K562 (cell line): ENCODE data around the gene CALU. TPM values are rescaled to one million over a fixed set of nuclear protein-coding genes. Genes with fewer than 3 reads are reported as not detected.
A peak's percentile ranks its signal among the peaks of the same experiment; 100 is the strongest.

Experiments
- CREM ChIP-seq: IDR thresholded peaks from 2 replicates; pipeline ENCODE4 v1.6.1; 2014; ENCODE audit warnings: antibody characterized with exemption, low read depth
- DEAF1 ChIP-seq: fragments of 450-650 bp; formaldehyde crosslinking; IDR thresholded peaks from 2 replicates; pipeline ENCODE4 v1.4.0; 2020; ENCODE audit warnings: mild to moderate bottlenecking, moderate library complexity
- EP400 ChIP-seq: fragments of 450-650 bp; IDR thresholded peaks from 2 replicates; pipeline ENCODE4 v1.6.1; 2017; ENCODE audit warnings: antibody characterized with exemption, mild to moderate bottlenecking, moderate library complexity
- ETV1 ChIP-seq: fragments of 450-650 bp; conservative IDR thresholded peaks from 2 replicates; pipeline ENCODE4 v1.6.1; 2016; ENCODE audit warnings: missing genetic modification characterization, control low read depth, low read depth, missing compliant biosample characterization
- MEF2D ChIP-seq: conservative IDR thresholded peaks from 2 replicates; pipeline ENCODE4 v1.6.1; 2016; ENCODE audit warnings: low read depth, missing genetic modification characterization, missing compliant biosample characterization
- PCBP2 ChIP-seq: fragments of 200-400 bp; formaldehyde crosslinking; IDR thresholded peaks from 2 replicates; pipeline ENCODE4 v1.6.1; 2018; ENCODE audit warnings: low read length, low read depth, mild to moderate bottlenecking, moderate library complexity; ENCODE audit not compliant: poor library complexity, severe bottlenecking
- POLR2B ChIP-seq: fragments of 450-650 bp; IDR thresholded peaks from 2 replicates; pipeline ENCODE4 v1.6.1; 2018; ENCODE audit warnings: low read depth; ENCODE audit not compliant: partially characterized antibody
- RB1 ChIP-seq: fragments of 450-650 bp; IDR thresholded peaks from 2 replicates; pipeline ENCODE4 v1.6.1; 2017; ENCODE audit warnings: low read depth, mild to moderate bottlenecking
- RBBP5 ChIP-seq: fragments of 200-600 bp; sonication (generic); IDR thresholded peaks from 2 replicates; pipeline ENCODE4 v1.6.1; 2012; ENCODE audit warnings: borderline replicate concordance, mild to moderate bottlenecking, low read length, control low read depth, inconsistent platforms; ENCODE audit not compliant: insufficient read depth, poor library complexity, severe bottlenecking
- SNAPC5 ChIP-seq: fragments of 250-450 bp; sonication (Bioruptor Pico); IDR thresholded peaks from 2 replicates; pipeline ENCODE4 v1.8.0; 2021; ENCODE audit warnings: moderate library complexity, mild to moderate bottlenecking, inconsistent platforms
- STAT5B ChIP-seq: fragments of 250-450 bp; sonication (Bioruptor Pico); IDR thresholded peaks from 2 replicates; pipeline ENCODE4 v1.8.0; 2021; ENCODE audit warnings: mild to moderate bottlenecking, inconsistent platforms
- UBTF ChIP-seq, 2 experiments: IDR thresholded peaks; 2 replicates each; pipeline ENCODE4 v1.6.1; 2012; ENCODE audit warnings: improper control_type of control experiment in 2 of 2, low read depth in 2 of 2, low read length in 2 of 2, borderline replicate concordance in 1 of 2
- ZNF395 ChIP-seq: fragments of 200-800 bp; sonication (Bioruptor generic); IDR thresholded peaks from 2 replicates; pipeline ENCODE4 v1.6.1; 2017; ENCODE audit warnings: missing genetic modification characterization, missing compliant biosample characterization
- ZNF699 ChIP-seq: fragments of 250-450 bp; sonication (Bioruptor Pico); IDR thresholded peaks from 2 replicates; pipeline ENCODE4 v1.8.0; 2021; ENCODE audit warnings: mild to moderate bottlenecking, moderate library complexity; ENCODE audit not compliant: insufficient replicate concordance
- ZNF76 ChIP-seq: fragments of 250-450 bp; sonication (Bioruptor Pico); IDR thresholded peaks from 2 replicates; pipeline ENCODE4 v1.4.0; 2020; ENCODE audit warnings: mild to moderate bottlenecking, moderate library complexity, borderline replicate concordance
- polyA plus RNA-seq, 8 experiments: library from polyadenylated mRNA; depleted of rRNA in 4 of 8; stranded (reverse) in 5 of 8; unstranded in 3 of 8; fragments of >200 nt; fragmentation: Nextera tagmentation in 2 of 8; fragmentation: Illumina TruSeq in 1 of 8; extraction: Ambion mirVana in 2 of 8; extraction: Trizol in 1 of 8; gene quantifications; 2 replicates each; pipeline versions ENCODE4 v1.2.1 to v1.2.3, GENCODE V29; 2011 to 2014; ENCODE audit warnings: inconsistent platforms in 1 of 8, missing spikeins in 1 of 8
- total RNA-seq, 7 experiments: library from RNA; depleted of rRNA in 6 of 7; stranded (reverse); fragments of >200 nt in 6 of 7; fragmentation: Illumina TruSeq in 2 of 7; extraction: Trizol in 2 of 7; gene quantifications; 2 replicates each; pipeline versions ENCODE4 v1.2.1 to v1.2.3, GENCODE V29; 2011 to 2021; ENCODE audit warnings: low replicate concordance in 1 of 7
- TF ChIP-seq, protein P1 (sequence below): IDR thresholded peaks from 2 replicates; pipeline ENCODE4 v1.6.1; 2016; ENCODE audit warnings: missing genetic modification characterization, missing compliant biosample characterization

CALU gene
- total and polyA plus RNA-seq, 9 of the 15 experiments (the other 6 are each of a cell fraction or from before 2014, with no cell fraction given): 166 to 286 (median 215) TPM

- no peak for TF ChIP-seq DEAF1
- TF ChIP-seq ETV1 (tag): peak; percentile 67
- no peak for TF ChIP-seq POLR2B
- no peak for TF ChIP-seq ZNF76 (CRISPR knock-in tag)
- TF ChIP-seq UBTF (IDR thresholded peaks at IDR 0.05; ENCODE audit: borderline replicate concordance in 1 of 2, low read depth in 2 of 2, low read length in 2 of 2): peak; percentile 88 to 94; a peak in 3 of 4 replicates
- TF ChIP-seq EP400: peak; percentile 44; the same call in 1 of the 2 replicates
- TF ChIP-seq RB1: peak; percentile 67
- TF ChIP-seq ZNF699 (CRISPR knock-in tag): no peak
- TF ChIP-seq RBBP5: peak; percentile 74
- no peak for TF ChIP-seq PCBP2
- TF ChIP-seq MEF2D (tag): no peak
- no peak for TF ChIP-seq STAT5B (CRISPR knock-in tag)
- no peak; the same call in 1 of the 2 replicates for TF ChIP-seq ZNF395 (CRISPR knock-in tag)
- TF ChIP-seq CREM: no peak
- no peak for TF ChIP-seq SNAPC5 (CRISPR knock-in tag)
- TF ChIP-seq, protein P1, sequence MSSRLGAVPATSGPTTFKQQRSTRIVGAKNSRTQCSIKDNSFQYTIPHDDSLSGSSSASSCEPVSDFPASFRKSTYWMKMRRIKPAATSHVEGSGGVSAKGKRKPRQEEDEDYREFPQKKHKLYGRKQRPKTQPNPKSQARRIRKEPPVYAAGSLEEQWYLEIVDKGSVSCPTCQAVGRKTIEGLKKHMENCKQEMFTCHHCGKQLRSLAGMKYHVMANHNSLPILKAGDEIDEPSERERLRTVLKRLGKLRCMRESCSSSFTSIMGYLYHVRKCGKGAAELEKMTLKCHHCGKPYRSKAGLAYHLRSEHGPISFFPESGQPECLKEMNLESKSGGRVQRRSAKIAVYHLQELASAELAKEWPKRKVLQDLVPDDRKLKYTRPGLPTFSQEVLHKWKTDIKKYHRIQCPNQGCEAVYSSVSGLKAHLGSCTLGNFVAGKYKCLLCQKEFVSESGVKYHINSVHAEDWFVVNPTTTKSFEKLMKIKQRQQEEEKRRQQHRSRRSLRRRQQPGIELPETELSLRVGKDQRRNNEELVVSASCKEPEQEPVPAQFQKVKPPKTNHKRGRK: peak; percentile 53; the same call in 1 of the 2 replicates
Observed at GRCh38 chr7:128791121-128791971, 52.2 kb downstream of the CALU start, which contains the start of gene CCDC136 (continued).
